SK-N-SH (cell line): ENCODE measurements around the gene EPB41L4B. TPM values are rescaled to one million over a fixed set of nuclear protein-coding genes. Genes with fewer than 3 reads are reported as not detected.

Source experiments
- CTCF ChIA-PET: fragments of 300-600, 350-600 bp; formaldehyde crosslinking; extraction: SDS; loops from one replicate; lab custom pipeline; 2021; lab: Yijun Ruan, JAX
- POLR2A ChIA-PET: fragments of 350-600 bp; sonication (Branson Sonifier 250); formaldehyde crosslinking; extraction: SDS; loops from one replicate; lab custom pipeline; 2020; ENCODE audit warnings: antibody characterized with exemption, inconsistent platforms; lab: Yijun Ruan, JAX
- DNase-seq: peaks from one replicate; pipeline ENCODE4 v3.0.0; 2012
- H2AFZ ChIP-seq: fragments of 200-600 bp; sonication (generic); 2 replicates; pipeline ENCODE4 v1.8.1; 2016; ENCODE audit warnings: antibody characterized with exemption, mild to moderate bottlenecking, low read depth
- H3F3A ChIP-seq: fragments of 200-600 bp; sonication (generic); replicated peaks from 2 replicates; pipeline ENCODE3; 2016; ENCODE audit warnings: antibody characterized with exemption, mild to moderate bottlenecking; ENCODE audit not compliant: insufficient read depth
- H3K27ac ChIP-seq, 2 experiments: fragments of 200-500 bp in 1 of 2; fragments of 200-600 bp in 1 of 2; sonication (Bioruptor generic) in 1 of 2; sonication (generic), shearing (Covaris generic) in 1 of 2; 2 replicates each; pipeline versions ENCODE4 v1.5.1 to v1.6.1; 2014 to 2016; ENCODE audit warnings: low read depth in 2 of 2, inconsistent platforms in 1 of 2, low read length in 1 of 2, mild to moderate bottlenecking in 1 of 2, mixed read lengths in 1 of 2
- H3K27me3 ChIP-seq: fragments of 200-600 bp; sonication (generic), shearing (Covaris generic); 2 replicates; pipeline ENCODE4 v1.6.1; 2016; ENCODE audit warnings: mixed run types; ENCODE audit not compliant: insufficient read depth
- H3K36me3 ChIP-seq, 2 experiments: fragments of 200-500 bp in 1 of 2; fragments of 200-600 bp in 1 of 2; sonication (Bioruptor generic) in 1 of 2; sonication (generic) in 1 of 2; replicated peaks in 1 of 2; 2 replicates each; pipeline versions ENCODE3 to v1.5.1; 2014 to 2016; ENCODE audit warnings: low read length in 1 of 2, mild to moderate bottlenecking in 1 of 2; ENCODE audit not compliant: insufficient read depth in 2 of 2, control insufficient read depth in 1 of 2
- H3K4me1 ChIP-seq, 2 experiments: fragments of 200-500 bp in 1 of 2; fragments of 200-600 bp in 1 of 2; sonication (Bioruptor generic) in 1 of 2; sonication (generic), shearing (Covaris generic) in 1 of 2; 2 replicates each; pipeline versions ENCODE4 v1.5.1 to v1.6.1; 2014 to 2016; ENCODE audit warnings: low read depth in 1 of 2, low read length in 1 of 2, mixed run types in 1 of 2; ENCODE audit not compliant: insufficient read depth in 2 of 2, control insufficient read depth in 1 of 2
- H3K4me2 ChIP-seq: fragments of 200-600 bp; sonication (generic), shearing (Covaris generic); 2 replicates; pipeline ENCODE4 v1.6.1; 2017; ENCODE audit warnings: mixed run types
- H3K4me3 ChIP-seq, 2 experiments: fragments of 200-500 bp in 1 of 2; fragments of 200-600 bp in 1 of 2; sonication (Bioruptor generic) in 1 of 2; sonication (generic), shearing (Covaris generic) in 1 of 2; 2 replicates each; pipeline versions ENCODE4 v1.5.1 to v1.8.1; 2014 to 2016; ENCODE audit warnings: low read depth in 2 of 2, inconsistent platforms in 1 of 2, low read length in 1 of 2, mild to moderate bottlenecking in 1 of 2, mixed read lengths in 1 of 2, moderate library complexity in 1 of 2
- H3K79me2 ChIP-seq: fragments of 200-600 bp; sonication (generic); 2 replicates; pipeline ENCODE4 v1.8.1; 2017; ENCODE audit warnings: mild to moderate bottlenecking; ENCODE audit not compliant: insufficient read depth
- H3K9ac ChIP-seq: fragments of 200-600 bp; sonication (generic); 2 replicates; pipeline ENCODE4 v1.6.1; 2017; ENCODE audit warnings: mixed run types
- H3K9me2 ChIP-seq: fragments of 200-600 bp; sonication (generic); 2 replicates; pipeline ENCODE4 v1.6.1; 2017; ENCODE audit warnings: mixed run types
- H3K9me3 ChIP-seq: fragments of 200-600 bp; sonication (generic); 2 replicates; pipeline ENCODE4 v1.6.1; 2017; ENCODE audit warnings: mixed run types, mild to moderate bottlenecking, moderate library complexity
- H4K20me1 ChIP-seq: fragments of 200-600 bp; sonication (generic); 2 replicates; pipeline ENCODE4 v1.6.1; 2017; ENCODE audit warnings: mild to moderate bottlenecking, mixed run types; ENCODE audit not compliant: insufficient read depth
- CHD2 ChIP-seq: fragments of 150-350 bp; IDR thresholded peaks from 2 replicates; pipeline ENCODE4 v1.6.1; 2018; ENCODE audit warnings: low read length; ENCODE audit not compliant: partially characterized antibody
- FOXM1 ChIP-seq: IDR thresholded peaks from 2 replicates; pipeline ENCODE4 v1.4.0; 2012; ENCODE audit warnings: low read depth, mild to moderate bottlenecking
- IRF3 ChIP-seq: fragments of 150-350 bp; IDR thresholded peaks from 2 replicates; pipeline ENCODE4 v1.6.1; 2016; ENCODE audit warnings: mild to moderate bottlenecking, low read depth, low read length
- JUND ChIP-seq: IDR thresholded peaks from 2 replicates; pipeline ENCODE4 v1.4.0; 2012
- MAX ChIP-seq: IDR thresholded peaks from 2 replicates; pipeline ENCODE4 v1.4.0; 2012; ENCODE audit warnings: low read depth
- MXI1 ChIP-seq: IDR thresholded peaks from 2 replicates; pipeline ENCODE4 v1.6.1; 2012; ENCODE audit warnings: mild to moderate bottlenecking, low read depth, low read length, improper control_type of control experiment
- PBX3 ChIP-seq: IDR thresholded peaks from 2 replicates; pipeline ENCODE4; 2012
- POLR2AphosphoS5 ChIP-seq: IDR thresholded peaks from 2 replicates; pipeline ENCODE4 v1.6.1; 2012; ENCODE audit warnings: low read depth, low read length
- REST ChIP-seq: IDR thresholded peaks from 2 replicates; pipeline ENCODE4 v1.6.1; 2012; ENCODE audit warnings: mild to moderate bottlenecking, low read depth, low read length, moderate library complexity
- RFX5 ChIP-seq: IDR thresholded peaks from 2 replicates; pipeline ENCODE4 v1.6.1; 2012; ENCODE audit warnings: mild to moderate bottlenecking, improper control_type of control experiment, low read length
- SIN3A ChIP-seq: IDR thresholded peaks from 2 replicates; pipeline ENCODE4 v1.6.1; 2012; ENCODE audit warnings: low read depth, mild to moderate bottlenecking, low read length, moderate library complexity, borderline replicate concordance
- SMC3 ChIP-seq: IDR thresholded peaks from 2 replicates; pipeline ENCODE4 v1.6.1; 2012; ENCODE audit warnings: low read depth, low read length, improper control_type of control experiment
- USF1 ChIP-seq: IDR thresholded peaks from 2 replicates; pipeline ENCODE4 v1.4.0; 2012; ENCODE audit warnings: low read depth, borderline replicate concordance
- WGBS: methylation state at CpG from one replicate; pipeline ENCODE4 v1.1.6; 2017; ENCODE audit warnings: low lambda C conversion rate; 5-methylcytosine and 5-hydroxymethylcytosine counted together
- polyA plus RNA-seq, 3 experiments: library from polyadenylated mRNA; depleted of rRNA; stranded (reverse); fragments of >200 nt; gene quantifications; 2 replicates each; pipeline ENCODE4 v1.2.3, GENCODE V29; 2012

Gene EPB41L4B
- polyA plus RNA-seq, 1 of the 3 experiments (the other 2 are of a cell fraction) = 0.59 TPM

GRCh38 chr9:109164042-109164441 is 156.8 kb downstream of the EPB41L4B start:
- ChIA-PET CTCF (interaction anchor here (1.3 kb wide), 1 partner anchor 19 kb away, joined by 3 read pairs; no protein-coding TSS in a partner anchor), POLR2A (no interaction called here)
- Histone ChIP-seq H4K20me1 (no peaks in the 10 kb centered on the region), H3K4me1 (peaks cover 0 to 12% of the 10 kb centered on the region in 2 experiments; a peak in 1 of 4 replicates), H2AFZ (no peak overlapping the region), H3K36me3 (no peaks in the 10 kb centered on the region), H3K4me3 (no peak overlapping the region), H3F3A (no peaks in the 10 kb centered on the region), H3K9me3 (no peaks in the 10 kb centered on the region), H3K79me2 (no peaks in the 10 kb centered on the region), H3K27ac (no peak overlapping the region), H3K9ac (no peak overlapping the region), H3K4me2 (no peak overlapping the region), H3K9me2 (no peaks in the 10 kb centered on the region), H3K27me3 (no peaks in the 10 kb centered on the region)
- WGBS = 84% methylated on average over 5 of the region's 5 CpGs
- TF ChIP-seq RFX5 (no peak), JUND (no peak)
- no peak for DNase-seq

- Histone ChIP-seq H3K4me1 (peaks cover 0 to 12% of the 10 kb centered on the region in 2 experiments; a peak in 1 of 4 replicates), H3K9me3 (no peaks in the 10 kb centered on the region), H3K4me3 (no peak overlapping the region), H3K9ac (no peak overlapping the region), H2AFZ (no peak overlapping the region), H3K4me2 (no peak overlapping the region), H3K27ac (no peak overlapping the region), H4K20me1 (no peaks in the 10 kb centered on the region), H3F3A (no peaks in the 10 kb centered on the region), H3K36me3 (no peaks in the 10 kb centered on the region), H3K9me2 (no peaks in the 10 kb centered on the region), H3K79me2 (no peaks in the 10 kb centered on the region), H3K27me3 (no peaks in the 10 kb centered on the region)
- WGBS = 74% methylated on average over 1 of the region's 1 CpG
- CTCF ChIA-PET = no interaction called here
- POLR2A ChIA-PET = no interaction called here
- DNase-seq = no peak
- TF ChIP-seq SIN3A (no peak), FOXM1 (no peak), MXI1 (no peak), POLR2AphosphoS5 (no peak), MAX (no peak), PBX3 (no peak), CHD2 (no peak)
These were observed 157.7 kb downstream of the EPB41L4B start for GRCh38 chr9:109163194-109163593.

- no peaks in the 10 kb centered on the region for H4K20me1 ChIP-seq
- POLR2A ChIA-PET = no interaction called here
- no peak overlapping the region for H3K9ac ChIP-seq
- no peak overlapping the region for H3K4me2 ChIP-seq
- no peak overlapping the region for H3K4me3 ChIP-seq
- CTCF ChIA-PET = no interaction called here
- no peaks in the 10 kb centered on the region for H3K36me3 ChIP-seq
- no peaks in the 10 kb centered on the region for H3K9me2 ChIP-seq
- no peak overlapping the region for H3K27ac ChIP-seq
- no peaks in the 10 kb centered on the region for H3K79me2 ChIP-seq
- H3K4me1 ChIP-seq = peaks cover 0 to 12% of the 10 kb centered on the region in 2 experiments; a peak in 1 of 4 replicates
- H2AFZ ChIP-seq = no peak overlapping the region
- no peaks in the 10 kb centered on the region for H3K9me3 ChIP-seq
- no peaks in the 10 kb centered on the region for H3F3A ChIP-seq
- WGBS = 66% methylated on average over 3 of the region's 3 CpGs
- H3K27me3 ChIP-seq = no peaks in the 10 kb centered on the region
- DNase-seq = no peak
- TF ChIP-seq MXI1 = no peak
- no peak for TF ChIP-seq PBX3
- TF ChIP-seq REST = no peak
- no peak for TF ChIP-seq SMC3
- no peak for TF ChIP-seq USF1
- no peak for TF ChIP-seq IRF3
- no peak for TF ChIP-seq JUND
These were observed 158.2 kb downstream of the EPB41L4B start for GRCh38 chr9:109162677-109163076.
